ENCODE data around the gene SYNGR1. TPM values are rescaled to one million over a fixed set of nuclear protein-coding genes. Genes with fewer than 3 reads are reported as not detected.
A peak's percentile ranks its signal among the peaks of the same experiment; 100 is the strongest.

Gene SYNGR1
- total and polyA plus RNA-seq, 2 of the 8 experiments (the other 6 are each of a cell fraction or from before 2014, with no cell fraction given): 32.5 to 84.7 TPM

DNA sequence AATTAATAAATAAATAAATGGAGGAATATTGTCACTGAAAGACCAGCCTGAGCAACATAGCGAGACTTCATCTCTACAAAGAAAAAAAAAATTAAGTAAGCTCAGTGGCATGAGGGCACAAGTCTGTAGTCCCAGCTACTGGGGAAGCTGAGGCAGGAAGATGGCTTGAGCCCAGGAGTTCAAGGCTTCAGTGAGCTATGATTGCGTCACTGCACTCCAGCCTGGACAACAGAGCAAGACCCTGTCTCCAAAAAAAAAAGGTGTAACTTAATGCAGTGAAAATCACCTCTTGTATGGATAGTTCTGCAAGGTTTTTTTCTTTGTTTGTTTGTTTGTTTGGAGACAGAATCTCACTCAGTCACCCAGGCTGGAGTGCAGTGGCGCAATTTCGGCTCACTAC is 4.6 kb upstream of the SYNGR1 start:
- Histone ChIP-seq H3K27ac (ENCODE audit: low read depth, low read length) (no peak overlapping the region), H3K4me3 (ENCODE audit: extremely low read depth in 1 of 4, insufficient read depth in 2 of 4, low read depth in 3 of 4, low read length in 4 of 4) (no peak overlapping the region), H3K9ac (replicated peaks in 1 of 4; ENCODE audit: extremely low read depth in 1 of 4, low read depth in 3 of 4, low read length in 3 of 4) (no peak overlapping the region), H3K23ac (ENCODE audit: insufficient read length) (no peak overlapping the region), H2BK15ac (ENCODE audit: low read length) (no peak overlapping the region), H3K18ac (ENCODE audit: extremely low read depth, low read length) (no peak overlapping the region), H3K4me1 (replicated peaks in 1 of 4; ENCODE audit: control insufficient read depth in 3 of 4, insufficient read depth in 4 of 4, low read length in 3 of 4) (peaks cover 3 to 9% (median 6%) of the 10 kb centered on the region in 4 experiments), H2BK120ac (replicated peaks; ENCODE audit: low read depth, low read length) (no peak overlapping the region), H2BK5ac (ENCODE audit: low read depth, low read length) (no peak overlapping the region), H4K8ac (ENCODE audit: extremely low read depth, insufficient read depth, low read length) (no peak overlapping the region), H3K36me3 (ENCODE audit: control insufficient read depth in 2 of 4, insufficient read depth in 4 of 4, low read length in 3 of 4) (no peaks in the 10 kb centered on the region), H2BK20ac (ENCODE audit: low read length) (no peak overlapping the region), H4K91ac (replicated peaks; ENCODE audit: insufficient read length, low read length) (no peak overlapping the region), H4K5ac (ENCODE audit: insufficient read length, low read depth, low read length) (no peak overlapping the region), H3K56ac (replicated peaks; ENCODE audit: insufficient read length, low read depth, low read length) (no peak overlapping the region), H2AFZ (ENCODE audit: low read length) (no peak overlapping the region), H3K79me1 (ENCODE audit: low read depth, low read length) (no peaks in the 10 kb centered on the region), H3K9me3 (ENCODE audit: insufficient read depth in 2 of 2, low read depth in 1 of 2, low read length in 1 of 2) (no peaks in the 10 kb centered on the region), H4K20me1 (replicated peaks in 1 of 2; ENCODE audit: control insufficient read depth in 1 of 2, insufficient read depth in 2 of 2, low read length in 2 of 2) (peaks cover 0 to 2% of the 10 kb centered on the region in 2 experiments), H3K27me3 (replicated peaks in 1 of 4; ENCODE audit: control insufficient read depth in 3 of 4, extremely low read depth in 1 of 4, insufficient read depth in 3 of 4, low read length in 3 of 4) (0 out of 7 replicates have a peak, but pooled peaks cover 0 to 3% (median 0%) of the 10 kb centered on the region in 4 experiments), H3K4me2 (ENCODE audit: insufficient read depth in 1 of 2, low read depth in 2 of 2, low read length in 2 of 2) (no peak overlapping the region), H3K79me2 (ENCODE audit: control insufficient read depth in 1 of 2, insufficient read depth in 2 of 2, low read length in 2 of 2) (no peaks in the 10 kb centered on the region), H3K14ac (ENCODE audit: insufficient read length) (no peak overlapping the region), H3K23me2 (ENCODE audit: low read depth, low read length) (peaks cover 5% of the 10 kb centered on the region; the same call in 1 of the 2 replicates), H2AK5ac (ENCODE audit: low read depth, low read length) (no peak overlapping the region), H2BK12ac (ENCODE audit: low read depth, low read length) (no peak overlapping the region), H3K4ac (replicated peaks; ENCODE audit: insufficient read length, low read depth, low read length) (no peak overlapping the region)
- DNase-seq (ENCODE audit: low read depth in 1 of 2, low spot score in 2 of 2): no peak
- TF ChIP-seq EZH2 (IDR thresholded peaks at IDR 0.05; ENCODE audit: low read depth, low read length, severe bottlenecking) (no peak), CEBPB (IDR thresholded peaks at IDR 0.05; ENCODE audit: low read depth, low read length) (peak; percentile 55; the same call in 1 of the 2 replicates)
- ChIA-PET POLR2A (ENCODE audit: partially characterized antibody) (interaction anchor here (1.9 to 20.6 kb wide), 2 partner anchors 13 to 28 kb away, joined by 4 to 472 read pairs; partner anchors contain the start of gene RPL3), CTCF (ENCODE audit: partially characterized antibody) (interaction anchor here (0.7 to 8.1 kb wide), 11 partner anchors 15 to 175 kb away, joined by 3 to 110 read pairs (median 3); partner anchors contain the start of gene TAB1)
- FAIRE-seq: no peak
- 89% methylated on average over 4 of the region's 4 CpGs; no CpG with 5 or more reads in 1 of the 2 experiments for WGBS, 2 experiments (ENCODE audit: extremely low coverage in 1 of 2, insufficient coverage in 1 of 2, insufficient read length in 1 of 2, insufficient replicate concordance in 2 of 2, low coverage in 1 of 2, low lambda C conversion rate in 2 of 2, missing lambda C conversion rate in 1 of 2)
